Osteocyte (in vitro differentiated cells): Measurements from ENCODE around the gene NOL11. TPM values are rescaled to one million over a fixed set of nuclear protein-coding genes. Genes with fewer than 3 reads are reported as not detected.
"Not testable (repeated sequence)": the region's sequence is repeated elsewhere in the genome, so short reads cannot be mapped to it uniquely, and the experiment has no call there.

ENCODE experiments used
- DNase-seq: peaks from one replicate; pipeline ENCODE4 v3.0.0; 2021; ENCODE audit warnings: mixed read lengths; ENCODE audit not compliant: unreplicated experiment; ENCODE audit errors: extremely low spot score
- H3K27ac Mint-ChIP-seq: one replicate; pipeline ENCODE4 v1.8.0; 2021; ENCODE audit warnings: mild to moderate bottlenecking, mixed read lengths; ENCODE audit not compliant: unreplicated experiment
- H3K27me3 Mint-ChIP-seq: one replicate; pipeline ENCODE4 v1.8.0; 2021; ENCODE audit warnings: mixed read lengths; ENCODE audit not compliant: unreplicated experiment
- H3K36me3 Mint-ChIP-seq: one replicate; pipeline ENCODE4 v1.8.0; 2021; ENCODE audit warnings: mixed read lengths; ENCODE audit not compliant: unreplicated experiment
- H3K4me1 Mint-ChIP-seq: one replicate; pipeline ENCODE4 v1.8.0; 2021; ENCODE audit warnings: mixed read lengths; ENCODE audit not compliant: unreplicated experiment
- H3K4me3 Mint-ChIP-seq: one replicate; pipeline ENCODE4 v1.8.0; 2021; ENCODE audit warnings: mild to moderate bottlenecking, moderate library complexity, mixed read lengths; ENCODE audit not compliant: unreplicated experiment
- H3K9me3 Mint-ChIP-seq: one replicate; pipeline ENCODE4 v1.8.0; 2021; ENCODE audit warnings: mixed read lengths; ENCODE audit not compliant: unreplicated experiment
- CTCF ChIP-seq: fragments of 200-600 bp; sonication (generic); IDR thresholded peaks from 2 replicates; pipeline ENCODE4 v1.5.0; 2021; ENCODE audit warnings: antibody characterized with exemption, mild to moderate bottlenecking, moderate library complexity
- total RNA-seq: library from RNA; stranded (reverse); gene quantifications from 2 replicates; pipeline ENCODE4 v1.2.1, GENCODE V29; 2021

NOL11 gene
- total RNA-seq, 1 donor from 2014 or later, result 32.2 TPM

- Mint-ChIP-seq H3K36me3 (peaks cover 7% of the 10 kb centered on the region), H3K4me3 (no peak overlapping the region), H3K4me1 (peaks cover 21% of the 10 kb centered on the region), H3K27ac (no peak overlapping the region), H3K27me3 (no peaks in the 10 kb centered on the region), H3K9me3 (no peaks in the 10 kb centered on the region)
- TF ChIP-seq CTCF, result no peak
- DNase-seq, result no peak
Measured at GRCh38 chr17:67716405-67716798, 1.3 kb upstream of the NOL11 start.

GRCh38 chr17:67717192-67717623, 528 bp upstream of the NOL11 start:
- Mint-ChIP-seq H3K9me3 (no peaks in the 10 kb centered on the region), H3K4me1 (peaks cover 21% of the 10 kb centered on the region), H3K27ac (peak overlapping the region; percentile 96), H3K27me3 (no peaks in the 10 kb centered on the region), H3K36me3 (peaks cover 15% of the 10 kb centered on the region), H3K4me3 (peak overlapping the region; percentile 96)
- no peak for DNase-seq
- TF ChIP-seq CTCF, result no peak

GRCh38 chr17:67718325-67718941, 697 bp downstream of the NOL11 start:
- H3K36me3 Mint-ChIP-seq, result peaks cover 20% of the 10 kb centered on the region
- TF ChIP-seq CTCF, result no peak
- peak overlapping the region; percentile 96 for H3K27ac Mint-ChIP-seq
- H3K9me3 Mint-ChIP-seq, result no peaks in the 10 kb centered on the region
- DNase-seq, result no peak
- peaks cover 21% of the 10 kb centered on the region for H3K4me1 Mint-ChIP-seq
- H3K27me3 Mint-ChIP-seq, result no peaks in the 10 kb centered on the region
- H3K4me3 Mint-ChIP-seq, result peak overlapping the region; percentile 96

- no peaks in the 10 kb centered on the region for H3K4me1 Mint-ChIP-seq
Measured at GRCh38 chr17:67725373-67725791, 7.6 kb downstream of the NOL11 start.

GRCh38 chr17:67725807-67726206, 8.1 kb downstream of the NOL11 start:
- Mint-ChIP-seq H3K27me3 (no peaks in the 10 kb centered on the region), H3K36me3 (peaks cover 59% of the 10 kb centered on the region), H3K27ac (no peak overlapping the region), H3K4me1 (no peaks in the 10 kb centered on the region), H3K9me3 (no peaks in the 10 kb centered on the region), H3K4me3 (no peak overlapping the region)
- no peak for DNase-seq
- TF ChIP-seq CTCF, result no peak

More at GRCh38 chr17:67725373-67725791, 7.6 kb downstream of the NOL11 start:
- peaks cover 57% of the 10 kb centered on the region for H3K36me3 Mint-ChIP-seq
- H3K27ac Mint-ChIP-seq, result no peak overlapping the region
- no peak for TF ChIP-seq CTCF
- no peaks in the 10 kb centered on the region for H3K9me3 Mint-ChIP-seq
- no peaks in the 10 kb centered on the region for H3K27me3 Mint-ChIP-seq
- H3K4me3 Mint-ChIP-seq, result no peak overlapping the region
- DNase-seq, result no peak

- peaks cover 55% of the 10 kb centered on the region for H3K36me3 Mint-ChIP-seq
- H3K4me3 Mint-ChIP-seq, H3K27ac Mint-ChIP-seq, H3K9me3 Mint-ChIP-seq, DNase-seq, H3K27me3 Mint-ChIP-seq, H3K4me1 Mint-ChIP-seq: not testable (repeated sequence)
Measured at GRCh38 chr17:67727152-67728039, 9.7 kb downstream of the NOL11 start.
